ENCODE data around the gene AP5S1.
"Not testable (repeated sequence)": the region's sequence is repeated elsewhere in the genome, so short reads cannot be mapped to it uniquely, and the experiment has no call there.

The AP5S1 gene

DNA sequence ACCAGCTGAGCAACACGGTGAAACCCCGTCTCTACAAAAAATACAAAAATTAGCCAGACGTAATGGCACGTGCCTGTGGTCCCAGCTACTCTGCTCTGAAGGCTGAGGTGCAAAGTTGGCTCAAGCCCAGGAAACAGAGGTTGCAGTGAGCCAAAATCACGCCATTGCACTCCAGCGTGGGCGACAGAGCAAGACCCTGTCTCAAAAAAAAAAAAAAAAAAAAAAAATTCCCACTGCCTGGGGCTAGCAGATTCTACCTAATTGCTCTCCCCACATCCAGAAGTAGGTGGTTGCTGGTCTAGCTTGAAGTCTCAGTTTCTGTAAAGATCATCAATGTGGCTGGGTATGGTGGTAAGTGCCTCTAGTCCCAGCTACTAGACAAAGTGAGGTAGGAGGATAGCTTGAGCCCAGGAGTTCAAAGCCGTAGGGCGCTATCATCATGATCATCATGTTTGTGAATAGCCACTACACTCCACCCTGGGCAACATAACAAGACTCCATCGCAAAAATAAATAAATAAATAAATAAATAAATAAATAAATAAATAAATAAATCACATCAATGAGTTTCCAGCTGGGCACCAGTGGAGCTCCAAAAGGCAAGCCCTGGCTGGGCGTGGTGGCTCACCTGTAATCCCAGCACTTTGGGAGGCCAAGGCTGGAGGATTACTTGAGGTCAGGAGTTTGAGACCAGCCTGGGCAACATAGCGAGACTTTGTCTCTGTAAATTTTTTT, 6.3 kb upstream of the AP5S1 start:
- no peak for DNase-seq

- no peak for DNase-seq
These were observed 5.3 kb upstream of the AP5S1 start for GRCh38 chr20:3814928-3815495.

DNA sequence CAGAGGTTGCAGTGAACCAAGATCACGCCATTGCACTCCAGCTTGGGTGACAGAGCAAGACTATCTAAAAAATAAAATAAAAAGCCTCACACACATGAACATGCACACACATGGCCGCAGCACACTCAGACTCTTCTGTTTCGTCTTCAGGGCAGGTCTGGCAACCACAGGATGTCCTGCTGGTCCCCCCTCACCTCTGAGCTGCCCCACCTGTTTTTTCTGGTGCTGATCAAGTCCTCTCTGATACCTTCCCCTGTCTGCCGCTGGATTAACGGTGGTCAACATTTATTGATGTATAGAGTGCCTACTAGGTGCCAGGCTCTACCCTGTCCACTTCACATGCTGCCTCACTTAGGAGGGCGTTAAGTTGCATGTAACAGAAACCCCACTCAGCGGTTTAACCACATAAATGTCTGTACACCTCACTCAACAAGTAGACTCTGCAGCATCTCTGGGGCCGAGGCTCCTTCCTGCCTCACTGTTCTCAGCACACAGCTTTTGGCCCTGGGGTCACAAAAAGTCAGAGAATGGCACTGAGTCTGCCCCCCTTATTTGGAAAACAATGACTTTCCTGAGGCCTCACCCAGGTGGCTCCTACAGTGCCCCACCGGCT, 4.5 kb upstream of the AP5S1 start:
- no peak for DNase-seq

GRCh38 chr20:3818155-3819151, 1.9 kb upstream of the AP5S1 start:
- DNase-seq, result peak; percentile 64

DNA sequence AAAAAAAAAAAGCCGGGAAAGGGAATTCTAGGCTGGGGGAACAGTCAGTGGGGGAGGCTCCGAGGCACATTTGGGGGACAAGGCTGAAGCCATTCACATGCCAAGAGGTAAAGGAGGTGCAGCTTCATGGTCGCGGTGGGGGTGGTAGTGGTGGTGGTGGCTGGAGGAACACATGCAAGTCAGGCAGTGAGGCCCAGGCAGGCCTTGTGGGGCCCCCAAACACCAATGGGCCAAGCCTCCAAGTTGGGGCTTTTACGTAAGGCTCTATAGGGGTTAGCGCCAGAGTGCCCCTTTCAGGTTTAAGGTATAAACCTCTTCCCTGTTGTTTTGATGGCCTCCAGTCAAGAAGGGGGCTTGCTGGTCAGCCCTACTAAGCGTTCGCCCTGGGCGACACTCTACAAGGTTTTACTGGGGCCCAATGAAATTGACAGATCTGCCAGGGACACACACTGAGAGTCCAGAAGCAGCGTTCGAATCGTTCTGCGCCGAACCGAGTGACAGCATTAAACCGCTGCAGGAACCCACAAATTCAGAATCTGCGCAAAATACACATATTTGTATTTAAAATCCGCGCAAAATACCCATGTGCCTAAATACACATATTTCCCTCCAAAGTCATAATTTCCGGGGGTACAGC, 818 bp upstream of the AP5S1 start:
- DNase-seq, result no peak

DNA sequence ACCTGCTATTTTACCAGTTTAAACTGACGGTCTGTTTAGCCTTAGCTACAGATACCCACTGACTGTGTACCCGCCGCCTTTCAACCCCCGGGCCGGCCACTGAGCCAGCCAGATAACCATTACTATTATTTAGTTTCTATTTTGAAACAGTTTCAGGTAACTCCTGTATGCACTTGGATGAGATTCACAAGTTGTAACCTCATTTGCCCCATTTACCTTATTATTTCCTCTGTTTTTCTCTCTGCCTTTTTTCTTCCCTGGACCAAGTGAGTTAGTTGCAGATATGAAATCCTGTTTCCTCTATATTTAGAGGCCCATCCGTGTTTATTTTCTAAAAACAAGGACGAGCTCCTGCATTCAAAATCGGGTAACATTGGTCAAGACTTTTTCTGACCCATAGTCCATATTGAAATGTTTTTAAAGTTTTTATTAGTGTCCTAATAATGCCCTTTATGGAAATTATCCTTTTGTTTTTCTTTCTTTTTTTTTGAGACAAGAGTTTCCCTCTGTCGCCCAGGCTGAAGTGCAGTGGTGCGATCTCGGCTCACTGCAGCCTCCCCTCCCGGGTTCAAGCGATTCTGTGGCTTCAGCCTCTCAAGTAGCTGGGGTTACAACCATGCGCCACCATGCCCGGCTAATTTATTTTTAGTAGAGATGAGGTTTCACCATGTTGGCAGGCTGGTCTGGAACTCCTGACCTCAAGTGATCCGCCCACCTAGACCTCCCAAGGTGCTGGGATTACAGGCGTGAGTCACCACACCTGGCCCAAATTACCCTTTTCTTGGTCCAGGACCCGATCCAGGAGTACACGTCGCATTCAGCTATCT, 767 bp downstream of the AP5S1 start:
- no peak for DNase-seq

DNA sequence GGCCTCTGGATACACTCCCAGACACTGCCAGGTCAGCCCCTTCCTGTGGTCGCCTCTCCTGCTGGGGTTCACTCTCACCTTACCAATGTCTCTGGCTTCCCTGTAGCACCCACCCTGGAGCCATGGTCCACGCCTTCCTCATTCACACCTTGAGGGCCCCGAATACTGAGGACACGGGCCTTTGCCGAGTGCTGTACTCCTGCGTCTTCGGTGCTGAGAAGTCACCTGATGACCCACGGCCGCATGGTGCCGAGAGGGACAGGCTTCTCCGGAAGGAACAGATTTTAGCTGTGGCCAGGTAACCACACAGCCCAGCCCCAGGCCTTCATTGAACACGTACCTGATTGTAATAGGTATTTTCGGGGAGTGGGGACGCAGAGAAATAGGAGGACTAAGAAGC, 1.6 kb downstream of the AP5S1 start:
- DNase-seq, result no peak

GRCh38 chr20:3823881-3824280, 3.5 kb downstream of the AP5S1 start:
- DNase-seq, result no peak

DNA sequence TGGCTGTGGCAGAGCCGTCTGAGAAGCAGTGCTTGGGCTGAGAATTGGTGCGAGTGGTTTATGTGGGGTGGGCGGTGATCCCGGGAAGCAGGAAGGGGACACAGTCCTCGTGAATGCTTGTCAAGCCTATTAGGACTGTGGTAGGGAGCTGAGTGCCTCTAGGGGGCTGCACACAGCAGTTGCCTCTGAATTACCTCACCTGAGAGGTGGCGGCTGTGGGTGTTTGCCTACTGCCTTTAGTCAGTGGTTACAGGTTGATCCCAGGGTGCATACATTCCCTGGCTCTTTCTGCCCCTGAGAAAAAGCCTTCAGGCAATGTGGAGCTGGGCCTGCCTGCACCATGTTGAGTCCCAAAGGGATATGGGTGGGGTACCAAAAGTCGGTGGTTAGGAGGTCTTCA, 5.2 kb downstream of the AP5S1 start:
- no peak for DNase-seq

DNA sequence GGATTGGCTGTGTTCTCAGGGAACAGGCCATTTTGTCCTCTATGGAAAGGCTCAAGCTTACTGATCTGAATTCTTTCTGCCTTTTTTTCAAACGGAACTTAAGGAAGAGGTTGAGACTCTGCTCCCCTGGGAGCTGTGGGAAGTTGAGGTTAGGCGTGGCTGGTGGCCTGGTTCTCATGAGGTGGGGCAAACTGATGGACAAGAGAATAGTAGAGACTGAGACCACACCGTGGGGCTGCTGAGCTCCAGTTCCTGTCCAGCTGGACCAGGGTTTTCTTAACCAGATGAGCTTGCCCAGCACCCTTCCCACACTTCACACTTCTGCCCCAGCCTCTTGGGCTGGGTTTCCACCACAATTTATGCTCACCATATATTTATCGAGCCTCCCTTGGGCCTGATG, 6.1 kb downstream of the AP5S1 start:
- DNase-seq, result no peak

DNA sequence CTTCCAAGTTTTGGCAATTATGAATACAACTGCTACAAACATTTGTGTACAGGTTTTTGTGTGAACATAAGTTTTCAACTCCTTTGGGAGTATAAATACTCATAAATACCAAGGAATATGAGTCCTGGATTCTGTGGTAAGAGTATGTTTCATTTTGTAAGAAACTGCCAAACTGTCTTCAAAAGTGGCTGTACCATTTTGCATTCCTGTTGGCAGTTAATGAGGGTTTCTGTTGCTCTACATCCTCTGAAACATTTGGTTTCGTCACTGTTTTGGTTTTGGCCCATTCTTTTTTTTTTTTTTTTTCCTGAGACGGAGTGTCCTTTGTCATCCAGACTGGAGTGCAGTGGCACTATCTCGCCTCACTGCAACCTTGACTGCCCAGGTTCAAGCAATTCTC, 8.5 kb downstream of the AP5S1 start:
- no peak for DNase-seq

- DNase-seq, result not testable (repeated sequence)
These were observed 9.5 kb downstream of the AP5S1 start for GRCh38 chr20:3829891-3830290.

DNA sequence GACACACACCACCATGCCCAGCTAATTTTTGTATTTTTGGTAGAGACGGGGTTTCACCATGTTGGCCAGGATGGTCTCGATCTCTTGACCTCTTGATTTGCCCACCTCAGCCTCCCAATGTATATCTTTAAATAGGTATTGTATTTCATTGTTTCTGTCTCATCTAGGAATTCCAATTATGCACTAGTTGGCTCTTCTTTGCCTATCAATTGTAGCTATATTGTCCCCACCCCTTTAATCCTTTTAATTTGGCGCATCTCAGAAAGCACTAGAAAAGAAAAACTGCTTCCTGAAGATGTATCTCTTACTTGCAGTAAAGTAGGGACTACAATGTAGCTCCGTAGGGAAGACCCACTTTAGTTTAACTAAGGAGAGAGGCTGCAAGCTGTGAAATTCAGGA, 15.8 kb downstream of the AP5S1 start:
- DNase-seq, result no peak

GRCh38 chr20:3839328-3839727, 19.0 kb downstream of the AP5S1 start:
- no peak for DNase-seq

GRCh38 chr20:3840201-3840600, 19.9 kb downstream of the AP5S1 start:
- DNase-seq, result not testable (repeated sequence)

GRCh38 chr20:3842348-3842930, 22.1 kb downstream of the AP5S1 start:
- no peak for DNase-seq

GRCh38 chr20:3843490-3843889, 23.1 kb downstream of the AP5S1 start:
- no peak for DNase-seq

GRCh38 chr20:3843990-3844619, 23.8 kb downstream of the AP5S1 start:
- DNase-seq, result not testable (repeated sequence)

DNA sequence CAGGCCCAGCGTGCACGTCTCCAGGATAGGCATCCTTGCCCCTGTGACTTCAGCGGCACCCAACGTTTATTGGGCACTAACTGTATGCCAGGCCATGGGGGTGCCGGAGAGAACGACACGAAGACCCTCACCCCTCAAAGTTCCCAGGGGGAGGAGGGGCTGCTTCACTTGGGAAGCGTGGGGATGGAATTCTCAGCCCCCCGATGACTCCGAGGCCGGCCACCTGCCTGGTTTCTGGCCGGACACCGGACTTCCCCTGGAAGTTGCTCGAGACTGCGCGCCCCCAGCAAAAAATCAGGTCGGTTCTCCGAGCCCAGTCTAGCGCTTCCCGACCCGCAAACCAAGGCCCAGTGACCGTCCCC, 26.0 kb downstream of the AP5S1 start:
- DNase-seq, result no peak

GRCh38 chr20:3846740-3847428, 26.5 kb downstream of the AP5S1 start, which contains the start of gene MAVS:
TSS of gene MAVS (plus strand) at chr20:3846834. CDS start at chr20:3854625, 7,791 bp downstream.
- peak; percentile 92 for DNase-seq
